ENCODE data around the gene CCL8.

CCL8 gene

DNA sequence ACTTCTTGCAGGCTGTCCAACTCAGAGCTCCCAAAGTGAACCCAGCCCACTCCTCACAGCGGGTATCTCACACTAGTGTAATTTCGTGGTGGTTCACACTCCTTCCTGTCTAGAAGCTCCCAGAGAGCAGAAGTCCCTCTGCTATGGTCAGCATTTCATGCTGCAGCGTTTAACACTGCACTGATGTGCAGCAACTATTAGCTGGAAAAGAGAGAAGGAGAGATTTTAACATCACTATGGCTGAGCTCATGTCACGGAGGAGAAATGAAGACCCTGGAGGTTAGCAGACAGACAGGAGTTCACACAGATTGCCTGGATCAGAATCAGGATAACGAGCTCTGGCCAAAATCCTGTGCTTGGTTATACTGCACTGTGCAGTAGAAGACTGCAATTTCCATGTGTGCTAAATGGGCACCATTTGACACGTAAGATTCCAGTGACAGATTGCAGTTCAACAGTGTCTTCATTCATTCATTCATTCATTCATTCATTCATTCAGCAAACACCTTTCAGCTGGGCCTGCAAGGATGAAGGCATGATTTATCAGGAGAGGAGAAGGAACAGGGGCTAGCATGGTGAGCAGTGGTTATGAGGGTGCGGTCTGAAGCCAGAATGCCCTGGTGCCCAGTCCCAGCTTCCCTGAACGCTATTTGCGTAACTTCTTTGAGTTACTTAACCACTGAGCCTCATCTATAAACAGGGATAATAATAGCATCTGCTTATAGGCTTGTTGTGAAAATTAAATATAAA, 49.1 kb downstream of the CCL8 start:
- ATAC-seq (no peak), DNase-seq (no peak)

DNA sequence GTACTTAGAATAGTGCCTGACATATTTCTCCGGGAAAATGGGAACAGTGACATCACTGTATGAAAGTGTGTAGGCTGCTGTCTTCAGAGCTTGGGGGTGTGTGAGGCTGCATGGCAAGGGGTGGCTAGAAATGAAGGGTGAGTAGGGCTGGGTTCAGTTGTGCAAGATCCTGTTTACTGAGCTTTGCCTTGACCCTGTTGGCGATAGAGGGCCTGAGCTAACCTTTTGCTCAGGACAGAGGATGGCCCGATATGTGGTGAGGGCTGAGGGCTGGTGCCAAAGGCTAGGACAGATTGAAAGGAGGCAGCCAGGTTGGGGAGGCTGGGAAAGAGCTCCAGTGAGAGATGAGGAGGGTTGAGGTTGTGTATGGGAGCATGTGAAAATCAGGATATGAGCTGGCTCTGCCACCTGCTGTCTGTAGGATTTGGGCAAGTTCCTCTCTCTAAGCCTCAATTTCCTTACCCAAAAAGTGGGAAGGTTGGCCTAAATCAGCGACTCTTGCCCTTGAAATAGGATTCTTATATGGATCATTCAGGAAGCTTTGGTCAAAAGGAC, 49.8 kb downstream of the CCL8 start:
- ATAC-seq (no peak), DNase-seq (no peak)

DNA sequence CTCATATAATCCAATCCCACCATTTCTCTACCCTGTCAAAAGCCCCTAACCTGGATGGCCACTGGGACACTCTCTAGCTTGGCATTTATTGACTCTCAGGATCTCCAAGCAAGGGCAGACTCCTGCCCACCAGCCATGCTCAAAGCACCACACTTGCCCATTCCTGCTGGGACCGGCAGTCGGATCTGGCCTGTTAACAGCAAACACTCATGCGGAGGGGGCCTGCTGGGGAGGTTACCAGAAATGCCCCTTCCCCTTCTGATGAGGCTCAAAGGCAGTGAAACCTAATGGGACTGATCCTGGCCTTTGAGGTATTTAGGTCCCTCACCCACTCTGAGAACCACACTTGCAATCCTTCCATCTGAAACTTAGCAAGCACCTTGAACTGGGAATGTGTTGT, 50.3 kb downstream of the CCL8 start:
- ATAC-seq, result no peak
- DNase-seq, result no peak

DNA sequence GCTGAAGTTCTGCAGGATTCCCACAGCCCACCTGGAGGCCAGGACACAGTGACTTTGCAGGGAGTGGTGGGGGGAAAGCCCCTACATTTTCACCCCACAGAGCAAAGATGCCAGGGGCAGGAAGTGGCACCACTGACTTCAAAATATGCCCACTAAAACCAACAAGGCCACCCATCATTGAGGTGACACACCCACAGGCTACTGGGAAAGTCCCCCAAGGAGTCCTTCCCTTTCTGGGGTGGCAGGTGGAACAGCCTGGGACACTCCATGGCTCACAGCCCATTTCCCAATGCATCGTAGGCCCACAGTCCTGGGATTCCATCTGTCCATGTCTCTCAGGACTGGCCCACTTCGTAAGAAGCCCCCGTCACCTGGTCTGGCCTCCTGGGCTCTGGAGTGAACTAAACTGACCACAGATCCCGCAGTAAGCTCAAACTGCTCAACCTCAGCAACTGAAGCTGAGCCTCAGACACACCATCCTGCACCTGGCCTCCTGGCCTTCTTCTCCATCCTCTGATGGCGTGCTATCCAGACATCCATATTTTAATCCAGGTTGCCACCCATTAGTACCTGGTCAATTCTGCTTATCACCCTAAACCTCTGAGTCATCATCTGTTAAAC, 51.3 kb downstream of the CCL8 start:
- DNase-seq (no peak), ATAC-seq (no peak)

DNA sequence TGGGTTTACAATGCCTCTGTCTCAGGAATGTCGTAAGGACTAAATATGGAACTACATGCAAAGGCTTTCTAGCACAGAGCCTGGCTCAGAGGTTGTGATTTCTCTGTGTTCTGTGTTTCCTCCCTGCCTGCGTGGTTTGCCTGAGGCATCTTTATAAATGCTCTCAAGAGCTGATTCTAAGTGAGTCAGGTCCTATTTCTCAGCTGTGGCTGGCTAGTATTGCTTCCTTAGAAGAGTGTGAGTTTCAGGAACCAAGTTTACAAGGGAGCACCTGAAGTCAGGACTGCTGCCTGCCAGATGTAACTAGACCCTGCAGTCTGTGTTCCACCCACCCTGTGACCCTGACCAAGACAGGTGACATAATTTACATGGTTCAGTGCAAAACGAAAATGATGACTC, 51.8 kb downstream of the CCL8 start:
- DNase-seq (no peak), ATAC-seq (peak; percentile 63)
